Large intestine (tissue), 3 donors: ENCODE data around the gene DNAJC5. TPM values are rescaled to one million over a fixed set of nuclear protein-coding genes. Genes with fewer than 3 reads are reported as not detected.

Source experiments
- DNase-seq, 2 donors: peaks; one replicate each; pipeline versions ENCODE4 v3.0.0 to v3.0.0-alpha.2; 2013
- H3K27ac ChIP-seq: one replicate; pipeline ENCODE4 v1.5.1; 2013; ENCODE audit warnings: low read length
- H3K27me3 ChIP-seq: 2 replicates; pipeline ENCODE4 v1.6.1; 2013; ENCODE audit warnings: low read length; ENCODE audit not compliant: control insufficient read depth, insufficient read depth
- H3K36me3 ChIP-seq: 2 replicates; pipeline ENCODE4 v1.6.1; 2013; ENCODE audit warnings: low read length; ENCODE audit not compliant: control insufficient read depth, insufficient read depth
- H3K4me1 ChIP-seq: one replicate; pipeline ENCODE4 v1.6.1; 2013; ENCODE audit warnings: low read length; ENCODE audit not compliant: control insufficient read depth, insufficient read depth
- H3K4me3 ChIP-seq: one replicate; pipeline ENCODE4 v1.5.1; 2013; ENCODE audit warnings: low read length
- H3K9me3 ChIP-seq: one replicate; pipeline ENCODE4 v1.6.1; 2013; ENCODE audit warnings: mild to moderate bottlenecking, low read depth, low read length, moderate library complexity; ENCODE audit not compliant: control insufficient read depth
- WGBS: methylation state at CpG from one replicate; pipeline ENCODE4 v1.1.5; 2013; ENCODE audit warnings: low lambda C conversion rate; ENCODE audit not compliant: insufficient coverage; 5-methylcytosine and 5-hydroxymethylcytosine counted together
- polyA plus RNA-seq: library from polyadenylated mRNA; unstranded; fragments of 120-200 nt; gene quantifications from one replicate; pipeline ENCODE4 v1.2.1, GENCODE V29; 2013

DNAJC5 gene
- polyA plus RNA-seq, 1 donor: 21.9 TPM

GRCh38 chr20:63885264-63886053 lies 9.5 kb upstream of the DNAJC5 start:
- Histone ChIP-seq H3K4me1 (no peaks in the 10 kb centered on the region), H3K27me3 (no peaks in the 10 kb centered on the region), H3K36me3 (peaks cover 80% of the 10 kb centered on the region), H3K4me3 (no peak overlapping the region), H3K9me3 (no peaks in the 10 kb centered on the region), H3K27ac (no peak overlapping the region)
- no peak for DNase-seq
- WGBS: no CpG with 5 or more reads among the region's 27 CpGs

- H3K9me3 ChIP-seq: no peaks in the 10 kb centered on the region
- no CpG with 5 or more reads among the region's 14 CpGs for WGBS
- H3K4me3 ChIP-seq: no peak overlapping the region
- no peaks in the 10 kb centered on the region for H3K4me1 ChIP-seq
- H3K36me3 ChIP-seq: peaks cover 84% of the 10 kb centered on the region
- no peaks in the 10 kb centered on the region for H3K27me3 ChIP-seq
- H3K27ac ChIP-seq: no peak overlapping the region
- no peak for DNase-seq
Observed at GRCh38 chr20:63886054-63886419, 8.9 kb upstream of the DNAJC5 start.

GRCh38 chr20:63886921-63887320 lies 8.0 kb upstream of the DNAJC5 start:
- Histone ChIP-seq H3K4me3 (no peak overlapping the region), H3K27me3 (no peaks in the 10 kb centered on the region), H3K9me3 (no peaks in the 10 kb centered on the region), H3K4me1 (no peaks in the 10 kb centered on the region), H3K27ac (no peak overlapping the region), H3K36me3 (peaks cover 87% of the 10 kb centered on the region)
- WGBS: no CpG with 5 or more reads among the region's 11 CpGs
- no peak for DNase-seq

GRCh38 chr20:63889241-63890200 lies 5.4 kb upstream of the DNAJC5 start:
- no peaks in the 10 kb centered on the region for H3K27me3 ChIP-seq
- no peaks in the 10 kb centered on the region for H3K4me1 ChIP-seq
- H3K36me3 ChIP-seq: peaks cover 62% of the 10 kb centered on the region
- H3K4me3 ChIP-seq: no peak overlapping the region
- no peak overlapping the region for H3K27ac ChIP-seq
- WGBS: no CpG with 5 or more reads among the region's 25 CpGs
- DNase-seq: no peak
- H3K9me3 ChIP-seq: no peaks in the 10 kb centered on the region

- H3K4me1 ChIP-seq: no peaks in the 10 kb centered on the region
- DNase-seq: no peak
- no peak overlapping the region for H3K4me3 ChIP-seq
- peaks cover 56% of the 10 kb centered on the region for H3K36me3 ChIP-seq
- H3K9me3 ChIP-seq: no peaks in the 10 kb centered on the region
- H3K27ac ChIP-seq: no peak overlapping the region
- no peaks in the 10 kb centered on the region for H3K27me3 ChIP-seq
- WGBS: 80% methylated on average over 3 of the region's 7 CpGs
Observed at GRCh38 chr20:63890201-63890576, 4.7 kb upstream of the DNAJC5 start.

GRCh38 chr20:63890616-63891015 lies 4.3 kb upstream of the DNAJC5 start:
- WGBS: no CpG with 5 or more reads among the region's 7 CpGs
- H3K4me1 ChIP-seq: no peaks in the 10 kb centered on the region
- no peaks in the 10 kb centered on the region for H3K27me3 ChIP-seq
- DNase-seq: no peak
- H3K4me3 ChIP-seq: no peak overlapping the region
- no peaks in the 10 kb centered on the region for H3K9me3 ChIP-seq
- H3K36me3 ChIP-seq: peaks cover 52% of the 10 kb centered on the region
- no peak overlapping the region for H3K27ac ChIP-seq

- 80% methylated on average over 2 of the region's 29 CpGs for WGBS
- no peak overlapping the region for H3K4me3 ChIP-seq
- H3K36me3 ChIP-seq: peaks cover 47% of the 10 kb centered on the region
- DNase-seq: no peak
- H3K4me1 ChIP-seq: peaks cover 4% of the 10 kb centered on the region
- no peak overlapping the region for H3K27ac ChIP-seq
- H3K9me3 ChIP-seq: no peaks in the 10 kb centered on the region
- no peaks in the 10 kb centered on the region for H3K27me3 ChIP-seq
Observed at GRCh38 chr20:63891061-63892002, 3.6 kb upstream of the DNAJC5 start.

GRCh38 chr20:63892402-63892801 lies 2.5 kb upstream of the DNAJC5 start:
- Histone ChIP-seq H3K27ac (no peak overlapping the region), H3K4me1 (peaks cover 13% of the 10 kb centered on the region)

GRCh38 chr20:63893999-63894357 lies 948 bp upstream of the DNAJC5 start:
- Histone ChIP-seq H3K4me1 (peaks cover 20% of the 10 kb centered on the region), H3K27ac (no peak overlapping the region)
- WGBS: no CpG with 5 or more reads among the region's 6 CpGs

More at GRCh38 chr20:63892402-63892801, 2.5 kb upstream of the DNAJC5 start:
- Histone ChIP-seq H3K36me3 (peaks cover 40% of the 10 kb centered on the region), H3K4me3 (no peak overlapping the region), H3K9me3 (no peaks in the 10 kb centered on the region), H3K27me3 (no peaks in the 10 kb centered on the region)
- DNase-seq: no peak
- WGBS: no CpG with 5 or more reads among the region's 7 CpGs

More at GRCh38 chr20:63893999-63894357, 948 bp upstream of the DNAJC5 start:
- DNase-seq: peak in 1 of 2 donors; percentile 33
- Histone ChIP-seq H3K27me3 (no peaks in the 10 kb centered on the region), H3K4me3 (peak overlapping the region; percentile 50), H3K36me3 (peaks cover 36% of the 10 kb centered on the region), H3K9me3 (no peaks in the 10 kb centered on the region)
